Activated T-helper 1 cell treated with anti-CD3 and anti-CD28 coated beads, Interleukin-12 subunit alpha, Interleukin-12 subunit beta, Interleukin-2, Interleukin-4 antibody, amounts not matched to agents 30 ng/mL and 10 ng/mL and 1 ng/mL, durations not matched to agents 14 hours and 24 hours and 36 hours (primary cell): ENCODE measurements around the gene HPS5. TPM values are rescaled to one million over a fixed set of nuclear protein-coding genes. Genes with fewer than 3 reads are reported as not detected.

Experiments
- DNase-seq: peaks from one replicate; pipeline ENCODE4 v3.0.0; 2021; ENCODE audit warnings: low spot score
- H3K27ac Mint-ChIP-seq: one replicate; pipeline ENCODE4 v1.8.0; 2021; ENCODE audit warnings: mild to moderate bottlenecking, mixed read lengths
- H3K27me3 Mint-ChIP-seq: one replicate; pipeline ENCODE4 v1.8.0; 2022; ENCODE audit warnings: mild to moderate bottlenecking, moderate library complexity, mixed read lengths; ENCODE audit not compliant: insufficient read depth
- H3K36me3 Mint-ChIP-seq: one replicate; pipeline ENCODE4 v1.8.0; 2021; ENCODE audit warnings: low read depth, mixed read lengths
- H3K4me1 Mint-ChIP-seq: one replicate; pipeline ENCODE4 v1.8.0; 2021; ENCODE audit warnings: low read depth, mixed read lengths
- H3K4me3 Mint-ChIP-seq: one replicate; pipeline ENCODE4 v1.8.0; 2021; ENCODE audit warnings: mild to moderate bottlenecking, moderate library complexity, mixed read lengths
- H3K9me3 Mint-ChIP-seq: one replicate; pipeline ENCODE4 v1.8.0; 2021; ENCODE audit warnings: mixed read lengths
- intact Hi-C: fragments of 100-400 bp; cut with micrococcal nuclease; formaldehyde crosslinking; loops from one replicate; pipeline ENCODE4 v1.15.1; 2024
- total RNA-seq: library from RNA; stranded (reverse); gene quantifications from 2 replicates; pipeline ENCODE4 v1.2.3, GENCODE V29; 2022

Gene HPS5
- total RNA-seq, 1 donor from 2014 or later = 19.9 TPM

- Mint-ChIP-seq H3K36me3 (peaks cover 33% of the 10 kb centered on the region), H3K4me3 (no peak overlapping the region), H3K4me1 (peaks cover 18% of the 10 kb centered on the region), H3K27me3 (no peaks in the 10 kb centered on the region), H3K27ac (no peak overlapping the region), H3K9me3 (no peaks in the 10 kb centered on the region)
- DNase-seq = no peak
- intact Hi-C loops = no loop called here
Measured at GRCh38 chr11:18313965-18314763, 7.8 kb downstream of the HPS5 start.

- Mint-ChIP-seq H3K4me3 (no peak overlapping the region), H3K27ac (no peak overlapping the region), H3K9me3 (no peaks in the 10 kb centered on the region), H3K27me3 (no peaks in the 10 kb centered on the region), H3K4me1 (peaks cover 5% of the 10 kb centered on the region), H3K36me3 (peaks cover 42% of the 10 kb centered on the region)
- intact Hi-C loops = no loop called here
- no peak for DNase-seq
Measured at GRCh38 chr11:18312663-18313420, 9.1 kb downstream of the HPS5 start.

DNA sequence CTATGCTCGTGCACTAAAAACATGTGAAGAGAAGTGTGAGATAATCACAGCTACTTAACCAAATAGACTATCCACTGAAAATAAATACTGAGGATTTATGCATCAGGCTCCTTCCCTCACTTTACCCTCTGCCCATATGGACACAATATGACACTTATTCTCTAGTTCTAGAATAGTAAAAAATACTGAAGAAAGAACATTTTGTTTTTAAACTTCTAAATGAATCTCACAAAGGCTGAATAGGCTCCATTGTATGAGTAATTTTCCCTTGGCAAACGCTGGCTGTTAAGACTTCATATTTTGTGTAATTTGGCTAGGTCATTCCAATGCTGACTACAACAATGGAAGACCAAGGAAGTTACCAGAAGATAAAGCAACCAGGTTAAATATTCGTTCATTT, 9.9 kb downstream of the HPS5 start:
- no peak for DNase-seq
- Mint-ChIP-seq H3K9me3 (no peaks in the 10 kb centered on the region), H3K27ac (no peak overlapping the region), H3K36me3 (peaks cover 43% of the 10 kb centered on the region), H3K4me3 (no peak overlapping the region), H3K27me3 (no peaks in the 10 kb centered on the region), H3K4me1 (no peaks in the 10 kb centered on the region)
- intact Hi-C loops = no loop called here

GRCh38 chr11:18310800-18311340, 11.1 kb downstream of the HPS5 start:
- Mint-ChIP-seq H3K27ac (no peak overlapping the region), H3K9me3 (no peaks in the 10 kb centered on the region), H3K4me1 (no peaks in the 10 kb centered on the region), H3K4me3 (no peak overlapping the region), H3K27me3 (no peaks in the 10 kb centered on the region), H3K36me3 (peaks cover 47% of the 10 kb centered on the region)
- DNase-seq = no peak
- intact Hi-C loops = no loop called here

- Mint-ChIP-seq H3K9me3 (no peaks in the 10 kb centered on the region), H3K27me3 (no peaks in the 10 kb centered on the region), H3K4me3 (no peak overlapping the region), H3K36me3 (peaks cover 51% of the 10 kb centered on the region), H3K27ac (no peak overlapping the region), H3K4me1 (no peaks in the 10 kb centered on the region)
- intact Hi-C loops = no loop called here
- no peak for DNase-seq
Measured at GRCh38 chr11:18309691-18310090, 12.2 kb downstream of the HPS5 start.

- no peaks in the 10 kb centered on the region for H3K4me1 Mint-ChIP-seq
- peaks cover 56% of the 10 kb centered on the region for H3K36me3 Mint-ChIP-seq
- no peak for DNase-seq
- no peak overlapping the region for H3K4me3 Mint-ChIP-seq
- no peaks in the 10 kb centered on the region for H3K9me3 Mint-ChIP-seq
- intact Hi-C loops = no loop called here
- H3K27me3 Mint-ChIP-seq = no peaks in the 10 kb centered on the region
- H3K27ac Mint-ChIP-seq = no peak overlapping the region
Measured at GRCh38 chr11:18308242-18308641, 13.7 kb downstream of the HPS5 start.

DNA sequence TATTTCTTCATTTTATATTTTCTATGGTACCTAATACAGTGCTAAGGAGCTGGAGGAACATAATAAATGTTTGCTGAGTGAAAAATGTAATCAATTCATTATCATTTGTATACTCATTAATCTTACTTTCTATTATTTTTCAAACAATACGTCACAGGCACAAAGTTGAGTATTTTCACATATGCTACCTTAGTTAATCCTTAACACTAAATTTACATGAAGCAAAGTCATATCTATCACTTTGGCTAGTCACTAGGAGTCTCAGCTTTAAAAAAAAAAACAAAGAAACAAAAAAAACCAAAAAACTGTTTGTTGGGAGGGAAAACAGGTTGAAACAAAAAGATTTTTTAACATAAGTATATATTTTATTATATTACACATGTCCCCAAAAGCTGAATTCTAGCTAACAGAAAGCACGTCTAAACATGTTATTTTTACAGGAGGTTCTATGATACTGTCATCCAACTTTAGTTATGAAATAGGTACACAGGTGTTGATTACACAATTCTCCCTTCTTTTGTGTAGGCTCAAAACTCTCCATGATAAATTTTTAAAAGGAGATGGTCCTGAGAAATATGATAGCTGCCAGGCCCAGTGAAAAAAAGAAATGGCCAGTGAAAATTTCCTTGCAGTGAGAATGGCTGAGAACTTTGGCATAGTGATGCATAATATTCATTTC, 14.3 kb downstream of the HPS5 start:
- intact Hi-C loops = no loop called here
- Mint-ChIP-seq H3K4me1 (no peaks in the 10 kb centered on the region), H3K36me3 (peaks cover 57% of the 10 kb centered on the region), H3K27me3 (no peaks in the 10 kb centered on the region), H3K27ac (no peak overlapping the region), H3K9me3 (no peaks in the 10 kb centered on the region), H3K4me3 (no peak overlapping the region)
- no peak for DNase-seq

GRCh38 chr11:18304745-18305144, 17.2 kb downstream of the HPS5 start:
- DNase-seq = no peak
- Mint-ChIP-seq H3K4me1 (no peaks in the 10 kb centered on the region), H3K36me3 (peaks cover 53% of the 10 kb centered on the region), H3K4me3 (no peak overlapping the region), H3K27ac (no peak overlapping the region), H3K27me3 (no peaks in the 10 kb centered on the region), H3K9me3 (no peaks in the 10 kb centered on the region)
- intact Hi-C loops = no loop called here

DNA sequence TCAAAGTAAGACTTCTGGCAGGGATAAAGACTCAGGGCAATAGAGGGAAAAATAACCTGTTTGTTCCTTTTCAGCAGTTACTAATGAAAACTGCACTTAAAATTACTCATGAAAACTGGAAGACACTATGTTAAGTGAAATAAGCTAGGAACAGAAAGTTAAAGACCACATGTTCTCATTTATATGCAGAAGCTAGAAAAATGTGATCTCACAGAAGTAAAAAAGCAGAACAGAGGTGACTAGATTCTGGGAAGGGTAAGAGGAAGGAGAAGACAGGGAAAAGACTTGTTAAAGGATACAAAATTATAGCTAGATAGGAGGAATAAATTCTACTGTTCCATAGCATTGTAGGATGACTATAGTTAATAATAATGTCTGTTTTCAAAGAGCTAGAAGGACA, 22.2 kb downstream of the HPS5 start:
- Mint-ChIP-seq H3K27me3 (no peaks in the 10 kb centered on the region), H3K36me3 (peaks cover 51% of the 10 kb centered on the region), H3K9me3 (no peaks in the 10 kb centered on the region), H3K4me3 (no peak overlapping the region), H3K4me1 (peaks cover 18% of the 10 kb centered on the region), H3K27ac (no peak overlapping the region)
- DNase-seq = no peak
- intact Hi-C loops = no loop called here

DNA sequence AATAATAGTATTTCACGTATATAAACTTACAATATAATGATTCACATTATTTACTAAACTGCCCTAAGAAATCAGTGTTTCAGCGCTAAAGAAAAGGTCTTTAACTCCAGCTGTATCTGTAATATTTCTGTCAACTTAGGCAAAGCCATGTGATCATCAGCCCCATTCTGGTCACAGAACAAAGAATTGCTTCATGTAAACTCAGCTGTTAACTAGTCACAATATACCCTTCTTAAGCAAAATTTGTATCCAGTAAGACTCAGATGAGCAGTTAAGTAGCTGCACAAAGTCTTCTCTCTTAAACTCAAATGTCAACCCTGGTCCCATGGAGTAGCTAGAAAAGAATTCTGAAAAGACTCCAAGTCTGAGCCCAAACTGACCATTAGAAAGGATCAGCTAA, 26.6 kb downstream of the HPS5 start:
- no peak for DNase-seq
- Mint-ChIP-seq H3K4me1 (peaks cover 24% of the 10 kb centered on the region), H3K4me3 (no peak overlapping the region), H3K36me3 (peaks cover 56% of the 10 kb centered on the region), H3K27ac (no peak overlapping the region), H3K9me3 (no peaks in the 10 kb centered on the region), H3K27me3 (no peaks in the 10 kb centered on the region)
- intact Hi-C loops = no loop called here

- H3K4me3 Mint-ChIP-seq = no peak overlapping the region
- H3K36me3 Mint-ChIP-seq = peaks cover 60% of the 10 kb centered on the region
- H3K27ac Mint-ChIP-seq = no peak overlapping the region
- no peaks in the 10 kb centered on the region for H3K9me3 Mint-ChIP-seq
- intact Hi-C loops = no loop called here
- DNase-seq = no peak
- peaks cover 24% of the 10 kb centered on the region for H3K4me1 Mint-ChIP-seq
- H3K27me3 Mint-ChIP-seq = no peaks in the 10 kb centered on the region
Measured at GRCh38 chr11:18294862-18295261, 27.1 kb downstream of the HPS5 start.

- intact Hi-C loops = no loop called here
- no peak overlapping the region for H3K27ac Mint-ChIP-seq
- no peak for DNase-seq
- no peak overlapping the region for H3K4me3 Mint-ChIP-seq
- H3K9me3 Mint-ChIP-seq = no peaks in the 10 kb centered on the region
- H3K36me3 Mint-ChIP-seq = peaks cover 47% of the 10 kb centered on the region
- H3K27me3 Mint-ChIP-seq = no peaks in the 10 kb centered on the region
- no peaks in the 10 kb centered on the region for H3K4me1 Mint-ChIP-seq
Measured at GRCh38 chr11:18288911-18289310, 33.0 kb downstream of the HPS5 start.

- H3K36me3 Mint-ChIP-seq = peaks cover 42% of the 10 kb centered on the region
- DNase-seq = no peak
Measured at GRCh38 chr11:18285841-18286240, 36.1 kb downstream of the HPS5 start.

More at GRCh38 chr11:18285841-18286240, 36.1 kb downstream of the HPS5 start:
- intact Hi-C loops = no loop called here
- Mint-ChIP-seq H3K27me3 (no peaks in the 10 kb centered on the region), H3K27ac (no peak overlapping the region), H3K4me1 (peaks cover 6% of the 10 kb centered on the region), H3K9me3 (no peaks in the 10 kb centered on the region), H3K4me3 (no peak overlapping the region)
